ENCODE data around the gene BYSL.

- TF ChIP-seq, protein P1, sequence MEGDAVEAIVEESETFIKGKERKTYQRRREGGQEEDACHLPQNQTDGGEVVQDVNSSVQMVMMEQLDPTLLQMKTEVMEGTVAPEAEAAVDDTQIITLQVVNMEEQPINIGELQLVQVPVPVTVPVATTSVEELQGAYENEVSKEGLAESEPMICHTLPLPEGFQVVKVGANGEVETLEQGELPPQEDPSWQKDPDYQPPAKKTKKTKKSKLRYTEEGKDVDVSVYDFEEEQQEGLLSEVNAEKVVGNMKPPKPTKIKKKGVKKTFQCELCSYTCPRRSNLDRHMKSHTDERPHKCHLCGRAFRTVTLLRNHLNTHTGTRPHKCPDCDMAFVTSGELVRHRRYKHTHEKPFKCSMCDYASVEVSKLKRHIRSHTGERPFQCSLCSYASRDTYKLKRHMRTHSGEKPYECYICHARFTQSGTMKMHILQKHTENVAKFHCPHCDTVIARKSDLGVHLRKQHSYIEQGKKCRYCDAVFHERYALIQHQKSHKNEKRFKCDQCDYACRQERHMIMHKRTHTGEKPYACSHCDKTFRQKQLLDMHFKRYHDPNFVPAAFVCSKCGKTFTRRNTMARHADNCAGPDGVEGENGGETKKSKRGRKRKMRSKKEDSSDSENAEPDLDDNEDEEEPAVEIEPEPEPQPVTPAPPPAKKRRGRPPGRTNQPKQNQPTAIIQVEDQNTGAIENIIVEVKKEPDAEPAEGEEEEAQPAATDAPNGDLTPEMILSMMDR (conservative IDR thresholded peaks at IDR 0.05; ENCODE audit: low read length): no peak
- TF ChIP-seq EZH2phosphoT487 (IDR thresholded peaks at IDR 0.05; ENCODE audit: borderline replicate concordance, low read depth, low read length): no peak
Observed at GRCh38 chr6:41922154-41922553, 855 bp downstream of the BYSL start.
